ENCODE results near the gene SLCO4A1. TPM values are rescaled to one million over a fixed set of nuclear protein-coding genes. Genes with fewer than 3 reads are reported as not detected.

SLCO4A1 gene
- total and polyA plus RNA-seq, 5 experiments from 2014 or later: 0.93 to 1.4 (median 1.4) TPM; not detected in 2

DNA sequence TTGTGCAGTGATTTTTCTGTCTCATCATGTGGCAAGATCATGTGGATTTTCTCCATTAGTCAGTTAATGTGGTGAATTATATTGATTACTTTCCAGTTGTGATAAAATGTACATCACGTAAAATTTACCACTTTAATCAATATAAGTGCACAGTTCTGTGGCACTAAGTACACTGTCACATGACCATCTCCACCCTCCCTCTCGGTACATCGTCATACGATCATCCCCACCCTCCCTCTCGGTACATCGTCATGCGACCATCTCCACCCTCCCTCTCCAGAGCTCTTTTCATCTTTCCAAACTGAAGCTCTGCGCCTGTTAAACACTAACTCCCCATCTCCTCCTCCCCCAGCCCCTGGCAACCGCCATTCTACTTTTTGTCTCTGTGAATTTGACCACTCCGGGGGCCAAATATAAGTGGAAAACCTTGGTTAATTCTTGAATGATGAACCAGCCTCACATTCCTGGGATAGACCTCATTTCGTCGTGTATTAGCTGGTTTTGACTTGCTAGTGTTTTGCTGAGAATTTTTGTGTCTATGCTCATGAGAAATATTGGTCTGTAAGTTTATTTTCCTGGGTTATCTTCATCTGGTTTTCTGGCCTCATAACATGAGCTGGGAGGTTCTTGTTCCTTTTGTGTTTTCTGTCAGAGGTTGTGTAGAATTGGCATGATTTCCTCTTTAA lies 77.1 kb downstream of the SLCO4A1 start:
- H3K4me1 Mint-ChIP-seq: peaks cover 8 to 31% (median 17%) of the 10 kb centered on the region in 4 donors
- ATAC-seq (no peak), DNase-seq (no peak)
- H3K36me3 Mint-ChIP-seq: peaks cover 2 to 13% (median 6%) of the 10 kb centered on the region in 3 donors
- peak overlapping the region in 2 of 10 donors; percentile 37 to 41 for H3K27ac Mint-ChIP-seq
- POLR2A ChIA-PET: interaction anchor here (1.4 kb wide), 2 partner anchors 14 to 75 kb away, joined by 3 read pairs; no protein-coding TSS in a partner anchor
- H3K4me3 Mint-ChIP-seq: no peak overlapping the region
- peaks cover 0 to 39% (median 13%) of the 10 kb centered on the region in 9 donors for H3K9me3 Mint-ChIP-seq
- no peaks in the 10 kb centered on the region for H3K27me3 Mint-ChIP-seq

Other genes starting within 250 kb of the SLCO4A1 start
- 1 to 10 TPM; 6.3 to 6.4 TPM for gene CABLES2, start 235.2 kb upstream of the SLCO4A1 start, total RNA-seq
- 1 to 10 TPM in 2 of 3 donors, under 1 TPM in 1; 0.83 to 1.7 (median 1.1) TPM for gene CABLES2, start 235.2 kb upstream of the SLCO4A1 start, polyA plus RNA-seq
- gene RBBP8NL, start 215.0 kb upstream of the SLCO4A1 start, total RNA-seq: not detected
- not detected for gene RBBP8NL, start 215.0 kb upstream of the SLCO4A1 start, polyA plus RNA-seq
- not detected for gene GATA5, start 166.5 kb upstream of the SLCO4A1 start, total RNA-seq
- not detected for gene GATA5, start 166.5 kb upstream of the SLCO4A1 start, polyA plus RNA-seq
- not detected for gene NTSR1, start 66.3 kb downstream of the SLCO4A1 start, total RNA-seq
- gene NTSR1, start 66.3 kb downstream of the SLCO4A1 start, polyA plus RNA-seq: not detected
- 10 to 100 TPM; 13.6 to 14.2 TPM for gene MRGBP, start 154.0 kb downstream of the SLCO4A1 start, total RNA-seq
- gene MRGBP, start 154.0 kb downstream of the SLCO4A1 start, polyA plus RNA-seq: 10 to 100 TPM in 1 of 3 donors, 1 to 10 TPM in 2; 7.4 to 10.2 (median 9.0) TPM
- gene OGFR, start 162.3 kb downstream of the SLCO4A1 start, total RNA-seq: 10 to 100 TPM; 77.1 to 79.9 TPM
- gene OGFR, start 162.3 kb downstream of the SLCO4A1 start, polyA plus RNA-seq: 10 to 100 TPM; 26.5 to 58.2 (median 40.1) TPM
- 1 to 10 TPM; 1.2 to 2.2 TPM for gene COL9A3, start 174.5 kb downstream of the SLCO4A1 start, total RNA-seq
- under 1 TPM in 1 of 3 donors, not detected in 2; 0.15 TPM for gene COL9A3, start 174.5 kb downstream of the SLCO4A1 start, polyA plus RNA-seq
- 10 to 100 TPM; 13.2 to 13.4 TPM for gene TCFL5, start 219.3 kb downstream of the SLCO4A1 start, total RNA-seq
- 1 to 10 TPM; 1.0 to 2.1 (median 1.5) TPM for gene TCFL5, start 219.3 kb downstream of the SLCO4A1 start, polyA plus RNA-seq

Data from naive thymus-derived CD8-positive, alpha-beta T cell (primary cell).